Adrenal gland (tissue), 19 donors: Measurements from ENCODE around the gene TMEM215. TPM values are rescaled to one million over a fixed set of nuclear protein-coding genes. Genes with fewer than 3 reads are reported as not detected.

ENCODE experiments used
- DNase-seq, 7 donors: peaks; one replicate each; pipeline ENCODE4 v3.0.0-alpha.2; 2019 to 2020
- H3K27ac ChIP-seq, 5 donors: fragments of 200-600 bp; sonication (generic) in 4 of 5; 1 replicate in 3 of 5; 2 replicates in 2 of 5; pipeline versions ENCODE4 v1.5.1 to v1.8.0; 2016 to 2020; ENCODE audit warnings: mild to moderate bottlenecking in 1 of 5
- H3K27me3 ChIP-seq: fragments of 200-600 bp; 2 replicates; pipeline ENCODE4 v1.8.0; 2021
- H3K36me3 ChIP-seq, 2 donors: fragments of 200-600 bp; replicated peaks in 1 of 2; 1 replicate in 1 of 2; 2 replicates in 1 of 2; pipeline versions ENCODE4 v1.5.1 to v1.8.0; 2018 to 2022
- H3K4me1 ChIP-seq, 2 donors: fragments of 200-600 bp; replicated peaks in 1 of 2; 1 replicate in 1 of 2; 2 replicates in 1 of 2; pipeline versions ENCODE4 v1.5.1 to v1.8.0; 2018 to 2021
- H3K4me3 ChIP-seq, 4 donors: fragments of 200-600 bp; sonication (generic) in 3 of 4; one replicate each; pipeline ENCODE4 v1.5.1; 2016 to 2018
- H3K9me3 ChIP-seq, 3 donors: fragments of 200-600 bp; sonication (generic) in 1 of 3; replicated peaks in 1 of 3; 1 replicate in 2 of 3; 2 replicates in 1 of 3; pipeline versions ENCODE4 v1.5.1 to v1.8.0; 2016 to 2021
- CTCF ChIP-seq, 6 experiments: fragments of 450-650 bp in 4 of 6; fragments of 200-600 bp in 2 of 6; sonication (generic) in 1 of 6; IDR thresholded peaks; 1 replicate in 5 of 6; 2 replicates in 1 of 6; pipeline versions ENCODE4 v1.5.1 to v1.8.0; 2016 to 2021; ENCODE audit warnings: antibody characterized with exemption in 6 of 6, mild to moderate bottlenecking in 2 of 6, moderate library complexity in 1 of 6
- POLR2A ChIP-seq, 2 donors: fragments of 450-650 bp; IDR thresholded peaks; one replicate each; pipeline ENCODE4 v1.6.1; 2017; ENCODE audit warnings: antibody characterized with exemption in 2 of 2, mild to moderate bottlenecking in 2 of 2, moderate library complexity in 1 of 2
- WGBS, 4 donors: extraction: QIAGEN DNeasy Blood & Tissue Kit in 2 of 4; methylation state at CpG; one replicate each; pipeline versions ENCODE4 v1.1.5 to v1.1.7; 2013 to 2017; 5-methylcytosine and 5-hydroxymethylcytosine counted together
- intact Hi-C, 2 donors: fragments of 100-400 bp; cut with DNase I; formaldehyde crosslinking; loops; one replicate each; pipeline versions ENCODE4 v1.14.1 to v1.15.0; 2022 to 2023
- long read RNA-seq, 10 donors: library from polyadenylated mRNA in 3 of 10; unstranded in 2 of 10; stranded (forward) in 1 of 10; transcript quantifications; one replicate each; pipeline ENCODE4 v2.0.0 and lab custom pipeline, GENCODE V29; 2021 to 2026
- polyA plus RNA-seq, 3 donors: library from polyadenylated mRNA; stranded (reverse); fragments of 200-250 nt in 2 of 3; fragments of 350-450 nt in 1 of 3; fragmentation: Illumina TruSeq in 1 of 3; extraction: RNeasy Lipid Tissue Mini Kit (QIAGEN cat#74804) in 1 of 3; gene quantifications; one replicate each; pipeline ENCODE4 v1.2.3, GENCODE V29; 2013 to 2014
- total RNA-seq, 9 donors: library from RNA; depleted of rRNA in 4 of 9; stranded (reverse); fragments of >200 nt in 4 of 9; fragments of 120-200 nt in 1 of 9; fragmentation: NEBNext Ultra II Directional in 1 of 9; extraction: Animal tissue kit (Norgen Biotek cat#: 25700) in 1 of 9; gene quantifications; one replicate each; pipeline versions ENCODE4 v1.1.0 to v1.2.4, GENCODE V29; 2013 to 2023
- donor health status: healthy with polysubstance abuse.
- donor health status: Bipolar disorder and iron deficiency.
- donor health status: DM: yes; HTN: yes; CAD: no.
- donor health status: DM: no; HTN: no; CAD: no.
- donor health status: DM: no; HTN: no; CAD: no.
- donor health status: DM: yes; HTN: yes; CAD: no.

TMEM215 gene
- under 1 TPM in 1 of 9 donors, not detected in 8; under 0.01 TPM for total RNA-seq
- polyA plus RNA-seq: under 1 TPM in 1 of 3 donors, not detected in 2; 0.03 TPM
- long read RNA-seq, donor 1: 0 reads
- long read RNA-seq, donor 2: 0 reads
- long read RNA-seq, donor 3: 0 reads
- long read RNA-seq, donor 4: 0 reads
- long read RNA-seq, donor 5: 0 reads
- long read RNA-seq, donor 6: 0 reads
- long read RNA-seq, donor 7: 0 reads
- long read RNA-seq, donor 8: 0 reads
- long read RNA-seq, donor 9: 0 reads
- long read RNA-seq, donor 10: 0 reads

- Histone ChIP-seq H3K9me3 (no peaks in the 10 kb centered on the region), H3K27me3 (peaks cover 31% of the 10 kb centered on the region), H3K4me3 (no peak within 1 kb of the TSS), H3K27ac (no peak within 1 kb of the TSS), H3K36me3 (no peaks in the 10 kb centered on the region), H3K4me1 (no peaks in the 10 kb centered on the region)
- DNase-seq: no peak
- TF ChIP-seq CTCF (IDR thresholded peaks at IDR 0.05) (no peak), POLR2A (IDR thresholded peaks at IDR 0.05) (no peak)
- intact Hi-C loops: no loop called here
- 1 to 2% (median 1%) methylated on average over 13 to 59 of the region's 59 CpGs for WGBS, 4 donors
Observed at GRCh38 chr9:32783168-32783891, at the start of gene TMEM215. Gene TMEM215 (plus strand): TSS chr9:32783540. CDS start chr9:32784184, 644 bp downstream.

- Histone ChIP-seq H3K9me3 (no peaks in the 10 kb centered on the region), H3K4me1 (no peaks in the 10 kb centered on the region), H3K36me3 (no peaks in the 10 kb centered on the region), H3K27ac (no peak overlapping the region), H3K4me3 (no peak overlapping the region), H3K27me3 (no peaks in the 10 kb centered on the region)
- DNase-seq: no peak
- WGBS, 4 donors: 67 to 77% (median 75%) methylated on average over 3 of the region's 3 CpGs
- no peak for TF ChIP-seq CTCF (IDR thresholded peaks at IDR 0.05)
- TF ChIP-seq POLR2A (IDR thresholded peaks at IDR 0.05): no peak
- intact Hi-C loops: no loop called here
Observed at GRCh38 chr9:32735476-32735875, 47.9 kb upstream of the TMEM215 start.

- H3K9me3 ChIP-seq: no peaks in the 10 kb centered on the region
- WGBS, 4 donors: 60 to 77% (median 70%) methylated on average over 1 of the region's 1 CpG
- H3K4me1 ChIP-seq: no peaks in the 10 kb centered on the region
- H3K27ac ChIP-seq: no peak overlapping the region
- intact Hi-C loops: no loop called here
- TF ChIP-seq POLR2A (IDR thresholded peaks at IDR 0.05): no peak
- no peak for TF ChIP-seq CTCF (IDR thresholded peaks at IDR 0.05)
- H3K4me3 ChIP-seq: no peak overlapping the region
- no peaks in the 10 kb centered on the region for H3K27me3 ChIP-seq
- no peak for DNase-seq
- H3K36me3 ChIP-seq: no peaks in the 10 kb centered on the region
Observed at GRCh38 chr9:32737378-32737777, 46.0 kb upstream of the TMEM215 start.

GRCh38 chr9:32738501-32739172 is 44.7 kb upstream of the TMEM215 start:
- intact Hi-C loops: no loop called here
- Histone ChIP-seq H3K27ac (no peak overlapping the region), H3K4me1 (no peaks in the 10 kb centered on the region), H3K27me3 (no peaks in the 10 kb centered on the region), H3K9me3 (no peaks in the 10 kb centered on the region), H3K4me3 (no peak overlapping the region), H3K36me3 (no peaks in the 10 kb centered on the region)
- TF ChIP-seq POLR2A (IDR thresholded peaks at IDR 0.05) (no peak), CTCF (IDR thresholded peaks at IDR 0.05) (no peak)
- WGBS, 4 donors: 74 to 90% (median 82%) methylated on average over 4 of the region's 4 CpGs
- DNase-seq: no peak
